B cell (primary cell): ENCODE measurements around the gene TSC22D2. TPM values are rescaled to one million over a fixed set of nuclear protein-coding genes. Genes with fewer than 3 reads are reported as not detected.

ENCODE experiments used
- ATAC-seq: fragments of 200-7000 bp; cut with Tn5 transposase; one replicate; pipeline ENCODE4 v1.10.0; 2021; ENCODE audit warnings: low read depth, mild to moderate bottlenecking, moderate number of reproducible peaks, moderate library complexity
- CTCF ChIA-PET: fragments of 350-600 bp; sonication (Branson Sonifier 250); formaldehyde crosslinking; loops from one replicate; lab custom pipeline; 2021; ENCODE audit warnings: antibody characterized with exemption, inconsistent platforms; lab: Charles Lee
- POLR2A ChIA-PET: fragments of 350-600 bp; sonication (Branson Sonifier 250); formaldehyde crosslinking; loops from one replicate; lab custom pipeline; 2021; ENCODE audit warnings: antibody characterized with exemption; lab: Charles Lee
- DNase-seq: peaks from one replicate; pipeline ENCODE4 v3.0.0; 2013
- H2AFZ ChIP-seq: 2 replicates; pipeline ENCODE4 v1.6.1; 2012; ENCODE audit warnings: mild to moderate bottlenecking, low read depth, low read length; ENCODE audit not compliant: insufficient read depth, poor library complexity, severe bottlenecking
- H3K27ac ChIP-seq, 2 donors: 1 replicate in 1 of 2; 2 replicates in 1 of 2; pipeline ENCODE4 v1.5.1; 2012 to 2013; ENCODE audit warnings: low read length in 2 of 2, mild to moderate bottlenecking in 2 of 2, moderate library complexity in 1 of 2
- H3K27me3 ChIP-seq, 4 experiments: fragments of 200-600 bp in 1 of 4; sonication (generic) in 1 of 4; replicated peaks in 1 of 4; 1 replicate in 2 of 4; 2 replicates in 2 of 4; pipeline versions ENCODE4 v1.6.1 to v1.7.0; 2013 to 2016; ENCODE audit warnings: low read length in 3 of 4, mild to moderate bottlenecking in 2 of 4, mixed read lengths in 1 of 4, moderate library complexity in 1 of 4; ENCODE audit not compliant: insufficient read depth in 4 of 4, control insufficient read depth in 3 of 4; ENCODE audit errors: control extremely low read depth in 1 of 4
- H3K36me3 ChIP-seq, 2 experiments: replicated peaks in 1 of 2; 1 replicate in 1 of 2; 2 replicates in 1 of 2; pipeline versions ENCODE4 v1.6.1 to v1.7.1; 2013; ENCODE audit warnings: low read length in 1 of 2; ENCODE audit not compliant: insufficient read depth in 2 of 2, control insufficient read depth in 1 of 2; ENCODE audit errors: control extremely low read depth in 1 of 2, extremely low read depth in 1 of 2
- H3K4me1 ChIP-seq, 2 donors: fragments of 200-600 bp in 1 of 2; sonication (generic) in 1 of 2; 1 replicate in 1 of 2; 2 replicates in 1 of 2; pipeline versions ENCODE4 v1.5.1 to v1.6.1; 2013 to 2017; ENCODE audit warnings: low read length in 2 of 2; ENCODE audit not compliant: control insufficient read depth in 2 of 2, insufficient read depth in 2 of 2
- H3K4me2 ChIP-seq: replicated peaks from 2 replicates; pipeline ENCODE3; 2012; ENCODE audit warnings: mild to moderate bottlenecking, low read depth, low read length; ENCODE audit not compliant: poor library complexity, severe bottlenecking
- H3K4me3 ChIP-seq, 5 experiments: fragments of 200-600 bp in 1 of 5; sonication (generic) in 1 of 5; 1 replicate in 3 of 5; 2 replicates in 2 of 5; pipeline versions ENCODE4 v1.5.1 to v1.7.0; 2011 to 2016; ENCODE audit warnings: low read length in 4 of 5, mild to moderate bottlenecking in 4 of 5, low read depth in 2 of 5, control low read depth in 1 of 5, moderate library complexity in 1 of 5; ENCODE audit not compliant: insufficient read depth in 1 of 5; ENCODE audit errors: control extremely low read depth in 1 of 5, extremely low read depth in 1 of 5
- H3K79me2 ChIP-seq: fragments of 200-600 bp; sonication (generic); one replicate; pipeline ENCODE4 v1.6.0; 2016; ENCODE audit warnings: low read length; ENCODE audit not compliant: control insufficient read depth, insufficient read depth
- H3K9ac ChIP-seq: fragments of 200-600 bp; sonication (generic); 2 replicates; pipeline ENCODE4 v1.6.1; 2017; ENCODE audit warnings: mild to moderate bottlenecking, low read length, moderate library complexity
- H3K9me3 ChIP-seq, 3 donors: one replicate each; pipeline versions ENCODE4 v1.6.1 to v1.7.1; 2013; ENCODE audit warnings: low read length in 2 of 3; ENCODE audit not compliant: control insufficient read depth in 2 of 3, insufficient read depth in 1 of 3; ENCODE audit errors: control extremely low read depth in 1 of 3
- H4K20me1 ChIP-seq: 2 replicates; pipeline ENCODE4 v1.6.0; 2012; ENCODE audit warnings: mild to moderate bottlenecking, low read length; ENCODE audit not compliant: insufficient read depth, control insufficient read depth, poor library complexity, severe bottlenecking
- H3K27ac Mint-ChIP-seq: one replicate; pipeline ENCODE4 v1.8.0; 2021; ENCODE audit warnings: mixed read lengths
- H3K27me3 Mint-ChIP-seq: one replicate; pipeline ENCODE4 v1.8.0; 2021; ENCODE audit warnings: mixed read lengths
- H3K4me1 Mint-ChIP-seq: one replicate; pipeline ENCODE4 v1.8.0; 2021; ENCODE audit warnings: mixed read lengths
- H3K4me3 Mint-ChIP-seq: one replicate; pipeline ENCODE4 v1.8.0; 2021; ENCODE audit warnings: mixed read lengths
- H3K9me3 Mint-ChIP-seq: one replicate; pipeline ENCODE4 v1.8.0; 2022; ENCODE audit warnings: mixed read lengths; ENCODE audit not compliant: insufficient read depth
- CTCF ChIP-seq: fragments of 200-600 bp; IDR thresholded peaks from one replicate; pipeline ENCODE4 v1.8.0; 2022; ENCODE audit warnings: antibody characterized with exemption, mild to moderate bottlenecking
- EZH2 ChIP-seq: IDR thresholded peaks from 2 replicates; pipeline ENCODE4 v1.6.1; 2012; ENCODE audit warnings: borderline replicate concordance, low read depth, mild to moderate bottlenecking, moderate library complexity, low read length; ENCODE audit not compliant: insufficient read depth, poor library complexity, severe bottlenecking
- WGBS: methylation state at CpG from one replicate; pipeline ENCODE4 v1.1.5; 2013; ENCODE audit warnings: missing lambda C conversion rate; ENCODE audit not compliant: insufficient coverage; 5-methylcytosine and 5-hydroxymethylcytosine counted together
- intact Hi-C: fragments of 100-400 bp; cut with micrococcal nuclease; formaldehyde crosslinking; loops from one replicate; pipeline ENCODE4 v1.10.0; 2022
- polyA plus RNA-seq: library from polyadenylated mRNA; depleted of rRNA; stranded (reverse); fragments of >200 nt; gene quantifications from 2 replicates; pipeline ENCODE4 v1.2.3, GENCODE V29; 2012
- total RNA-seq, 2 donors: library from RNA; stranded (reverse); fragments of 120-200 nt in 1 of 2; gene quantifications; 1 replicate in 1 of 2; 2 replicates in 1 of 2; pipeline versions ENCODE4 v1.2.3 to v1.2.4, GENCODE V29; 2013 to 2022

The TSC22D2 gene
- total and polyA plus RNA-seq, 2 donors (not counting 1 experiment from before 2014, with no cell fraction given) = 17.2 to 45.9 TPM

- intact Hi-C loops = no loop called here
- H3K27me3 ChIP-seq = no peaks in the 10 kb centered on the region
- no peak overlapping the region for H3K9ac ChIP-seq
- H3K27ac Mint-ChIP-seq = no peak overlapping the region
- H3K9me3 ChIP-seq = no peaks in the 10 kb centered on the region
- H2AFZ ChIP-seq = no peak overlapping the region
- no peaks in the 10 kb centered on the region for H3K4me1 ChIP-seq
- H3K36me3 ChIP-seq = no peaks in the 10 kb centered on the region
- no peaks in the 10 kb centered on the region for H4K20me1 ChIP-seq
- DNase-seq (no peak), ATAC-seq (no peak)
- POLR2A ChIA-PET = no interaction called here
- no peak overlapping the region for H3K4me3 Mint-ChIP-seq
- no peak overlapping the region for H3K4me3 ChIP-seq
- H3K4me1 Mint-ChIP-seq = peaks cover 2% of the 10 kb centered on the region
- H3K79me2 ChIP-seq = no peaks in the 10 kb centered on the region
- peaks cover 3% of the 10 kb centered on the region for H3K27me3 Mint-ChIP-seq
- TF ChIP-seq EZH2 = no peak
- no peak for TF ChIP-seq CTCF
- no peaks in the 10 kb centered on the region for H3K9me3 Mint-ChIP-seq
- H3K4me2 ChIP-seq = no peak overlapping the region
- no CpG with 5 or more reads among the region's 2 CpGs for WGBS
- no peak overlapping the region for H3K27ac ChIP-seq
- CTCF ChIA-PET = no interaction called here
These were observed 45.4 kb upstream of the TSC22D2 start for GRCh38 chr3:150362515-150363302.

- no peak for TF ChIP-seq CTCF
- TF ChIP-seq EZH2 = no peak
- peaks cover 2% of the 10 kb centered on the region for H3K4me1 Mint-ChIP-seq
- CTCF ChIA-PET = no interaction called here
- WGBS = 100% methylated on average over 2 of the region's 2 CpGs
- no peak overlapping the region for H3K4me3 Mint-ChIP-seq
- peaks cover 3% of the 10 kb centered on the region for H3K27me3 Mint-ChIP-seq
- no peak overlapping the region for H3K4me2 ChIP-seq
- POLR2A ChIA-PET = no interaction called here
- H3K27ac Mint-ChIP-seq = no peak overlapping the region
- H3K9ac ChIP-seq = no peak overlapping the region
- intact Hi-C loops = no loop called here
- H3K9me3 ChIP-seq = no peaks in the 10 kb centered on the region
- H3K36me3 ChIP-seq = no peaks in the 10 kb centered on the region
- H3K4me3 ChIP-seq = no peak overlapping the region
- no peaks in the 10 kb centered on the region for H4K20me1 ChIP-seq
- no peak for ATAC-seq
- no peaks in the 10 kb centered on the region for H3K27me3 ChIP-seq
- no peak overlapping the region for H3K27ac ChIP-seq
- H3K79me2 ChIP-seq = no peaks in the 10 kb centered on the region
- no peak overlapping the region for H2AFZ ChIP-seq
- H3K4me1 ChIP-seq = no peaks in the 10 kb centered on the region
- no peak for DNase-seq
- H3K9me3 Mint-ChIP-seq = no peaks in the 10 kb centered on the region
These were observed 44.7 kb upstream of the TSC22D2 start for GRCh38 chr3:150363420-150363819.
